ENCODE results near the gene MTA1. TPM values are rescaled to one million over a fixed set of nuclear protein-coding genes. Genes with fewer than 3 reads are reported as not detected.

The MTA1 gene
- total and polyA plus RNA-seq, 2 of the 8 experiments (the other 6 are each of a cell fraction or from before 2014, with no cell fraction given): 73.9 to 221 TPM

DNA sequence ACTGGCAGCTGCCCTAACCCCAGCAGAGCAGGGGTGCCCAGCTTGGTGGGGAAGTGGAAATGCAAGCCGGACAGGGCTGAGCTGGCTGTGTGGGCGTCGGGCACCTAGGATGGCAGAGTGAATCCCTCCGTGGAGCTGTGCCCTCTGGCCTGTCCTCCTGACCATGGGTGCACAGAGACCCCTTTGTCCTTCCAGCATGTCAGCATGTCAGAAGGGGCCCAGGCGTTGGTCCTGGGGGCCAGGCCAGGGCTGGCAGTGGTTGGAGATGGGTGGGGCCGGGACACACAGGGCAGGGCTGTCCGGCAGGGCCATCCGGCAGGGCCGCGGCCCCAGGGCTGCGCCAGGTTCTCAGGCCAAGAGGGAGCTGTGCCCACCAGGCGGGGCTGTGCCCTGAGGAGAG is 30.1 kb upstream of the MTA1 start:
- ChIA-PET CTCF (ENCODE audit: partially characterized antibody) (interaction anchor here (0.5 to 2.0 kb wide), 13 partner anchors 8 to 180 kb away, joined by 3 to 9 read pairs (median 3); no protein-coding TSS in a partner anchor), POLR2A (ENCODE audit: partially characterized antibody) (interaction anchor here (1.1 to 1.8 kb wide), 4 partner anchors 9 to 67 kb away, joined by 3 to 7 read pairs (median 4); no protein-coding TSS in a partner anchor)
- H3K27ac ChIP-seq (ENCODE audit: low read depth, low read length): no peak overlapping the region
- no peaks in the 10 kb centered on the region for H3K23me2 ChIP-seq (ENCODE audit: low read depth, low read length)
- peaks cover 0 to 10% (median 1%) of the 10 kb centered on the region in 4 experiments; a peak in 3 of 8 replicates for H3K36me3 ChIP-seq (ENCODE audit: control insufficient read depth in 2 of 4, insufficient read depth in 4 of 4, low read length in 3 of 4)
- H2BK15ac ChIP-seq (ENCODE audit: low read length): no peak overlapping the region
- H2AFZ ChIP-seq (ENCODE audit: low read length): no peak overlapping the region
- no peak overlapping the region for H2BK5ac ChIP-seq (ENCODE audit: low read depth, low read length)
- H3K4ac ChIP-seq (replicated peaks; ENCODE audit: insufficient read length, low read depth, low read length): no peak overlapping the region
- no peaks in the 10 kb centered on the region for H3K79me2 ChIP-seq (ENCODE audit: control insufficient read depth in 1 of 2, insufficient read depth in 2 of 2, low read length in 2 of 2)
- H2BK12ac ChIP-seq (ENCODE audit: low read depth, low read length): no peak overlapping the region
- no peaks in the 10 kb centered on the region; the same call in 1 of the 2 replicates for H3K79me1 ChIP-seq (ENCODE audit: low read depth, low read length)
- no peaks in the 10 kb centered on the region for H3K27me3 ChIP-seq (replicated peaks in 1 of 4; ENCODE audit: control insufficient read depth in 3 of 4, extremely low read depth in 1 of 4, insufficient read depth in 3 of 4, low read length in 3 of 4)
- no peak overlapping the region for H4K91ac ChIP-seq (replicated peaks; ENCODE audit: insufficient read length, low read length)
- no peak overlapping the region for H3K14ac ChIP-seq (ENCODE audit: insufficient read length)
- no peak overlapping the region for H2BK20ac ChIP-seq (ENCODE audit: low read length)
- WGBS, 2 experiments (ENCODE audit: extremely low coverage in 1 of 2, insufficient coverage in 1 of 2, insufficient read length in 1 of 2, insufficient replicate concordance in 2 of 2, low coverage in 1 of 2, low lambda C conversion rate in 2 of 2, missing lambda C conversion rate in 1 of 2): 93% methylated on average over 10 of the region's 12 CpGs; no CpG with 5 or more reads in 1 of the 2 experiments
- no peak overlapping the region for H2BK120ac ChIP-seq (replicated peaks; ENCODE audit: low read depth, low read length)
- H2AK5ac ChIP-seq (ENCODE audit: low read depth, low read length): no peak overlapping the region
- H3K9ac ChIP-seq (replicated peaks in 1 of 4; ENCODE audit: extremely low read depth in 1 of 4, low read depth in 3 of 4, low read length in 3 of 4): no peak overlapping the region
- no peak overlapping the region for H3K23ac ChIP-seq (ENCODE audit: insufficient read length)
- H3K56ac ChIP-seq (replicated peaks; ENCODE audit: insufficient read length, low read depth, low read length): no peak overlapping the region
- no peak for TF ChIP-seq TEAD4 (IDR thresholded peaks at IDR 0.05; ENCODE audit: low read depth, low read length)
- TF ChIP-seq RAD21 (IDR thresholded peaks at IDR 0.05 in 1 of 2, conservative IDR thresholded peaks at IDR 0.05 in 1 of 2; ENCODE audit: low read depth in 2 of 2, low read length in 2 of 2): 0 out of 4 replicates have a peak, but pooled peaks of 1 of the 2 experiments have one; percentile 1
- no peak for TF ChIP-seq SIX5 (IDR thresholded peaks at IDR 0.05; ENCODE audit: low read depth, low read length)
- no peak for TF ChIP-seq JUN (IDR thresholded peaks at IDR 0.05; ENCODE audit: low read depth, low read length)
- no peak for DNase-seq (ENCODE audit: low read depth in 1 of 2, low spot score in 2 of 2)
- no peaks in the 10 kb centered on the region for H3K9me3 ChIP-seq (ENCODE audit: insufficient read depth in 2 of 2, low read depth in 1 of 2, low read length in 1 of 2)
- peaks cover 0 to 8% of the 10 kb centered on the region in 2 experiments for H4K20me1 ChIP-seq (replicated peaks in 1 of 2; ENCODE audit: control insufficient read depth in 1 of 2, insufficient read depth in 2 of 2, low read length in 2 of 2)
- H4K5ac ChIP-seq (ENCODE audit: insufficient read length, low read depth, low read length): no peak overlapping the region
- H3K4me2 ChIP-seq (ENCODE audit: insufficient read depth in 1 of 2, low read depth in 2 of 2, low read length in 2 of 2): no peak overlapping the region
- no peak overlapping the region for H3K4me3 ChIP-seq (ENCODE audit: extremely low read depth in 1 of 4, insufficient read depth in 2 of 4, low read depth in 3 of 4, low read length in 4 of 4)
- H4K8ac ChIP-seq (ENCODE audit: extremely low read depth, insufficient read depth, low read length): no peak overlapping the region
- no peaks in the 10 kb centered on the region; a peak in 1 of 7 replicates for H3K4me1 ChIP-seq (replicated peaks in 1 of 4; ENCODE audit: control insufficient read depth in 3 of 4, insufficient read depth in 4 of 4, low read length in 3 of 4)
- FAIRE-seq: no peak
- H3K18ac ChIP-seq (ENCODE audit: extremely low read depth, low read length): no peak overlapping the region

All from H1 (cell line).